ENCODE results near the gene ACTG1. TPM values are rescaled to one million over a fixed set of nuclear protein-coding genes. Genes with fewer than 3 reads are reported as not detected.

Gene ACTG1
- total and polyA plus RNA-seq, 5 experiments from 2014 or later = 1,189 to 1,669 (median 1,334) TPM

DNA sequence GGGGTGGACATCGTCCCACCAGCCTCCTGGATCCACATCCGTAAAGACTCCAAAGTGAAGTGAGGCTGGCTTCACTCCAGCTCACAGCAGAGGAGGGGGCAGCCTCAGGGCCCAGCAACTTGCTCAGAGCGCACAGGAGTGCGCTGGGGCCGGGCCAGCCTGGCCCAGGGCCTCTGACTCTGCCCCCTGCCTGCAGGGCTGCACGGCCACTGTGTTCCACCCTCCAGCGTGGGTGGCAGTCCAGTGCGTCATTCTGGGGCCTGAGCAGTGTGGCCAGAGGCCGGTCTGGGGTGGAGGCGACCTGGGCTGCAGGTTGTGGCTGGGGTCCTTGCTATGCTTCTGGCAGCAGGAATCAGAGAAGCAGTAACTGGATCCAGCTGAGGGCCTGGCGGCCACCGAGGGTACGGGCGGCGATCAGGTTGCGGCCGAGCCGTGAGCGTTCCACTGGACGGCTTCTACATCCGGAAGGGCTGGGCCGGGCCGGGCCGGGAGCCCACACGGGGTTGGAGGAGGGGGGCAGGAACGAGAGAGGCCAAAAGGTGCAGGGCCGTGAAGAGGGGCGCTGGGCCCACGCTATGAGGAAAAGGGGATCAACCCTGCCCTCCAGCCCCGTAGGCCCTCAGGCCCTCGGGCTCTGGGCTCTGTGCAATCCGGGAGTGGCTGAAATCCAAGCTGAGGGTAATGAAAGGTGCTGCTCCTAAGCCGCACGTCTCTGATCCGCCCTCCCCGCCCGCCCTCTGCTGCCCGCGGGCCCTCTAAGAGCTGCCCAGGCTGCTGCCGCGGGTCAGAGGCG is 15.2 kb upstream of the ACTG1 start, which contains the start of gene FSCN2:
FSCN2 (plus strand) TSS at position 787 of the 793 bp plus-strand sequence. CDS start 155 bp downstream, outside the sequence.
- Mint-ChIP-seq H3K27ac (no peak within 1 kb of the TSS), H3K36me3 (no peaks in the 10 kb centered on the region), H3K27me3 (peaks cover 0 to 12% (median 0%) of the 10 kb centered on the region in 5 donors), H3K4me3 (no peak within 1 kb of the TSS), H3K9me3 (no peaks in the 10 kb centered on the region), H3K4me1 (no peaks in the 10 kb centered on the region)
- DNase-seq (no peak), ATAC-seq (no peak)
- POLR2A ChIA-PET = interaction anchor here (1.5 kb wide), 1 partner anchor 10 kb away, joined by 4 read pairs; no protein-coding TSS in a partner anchor

GRCh38 chr17:81526662-81527571 is 14.3 kb upstream of the ACTG1 start:
- ATAC-seq = no peak
- POLR2A ChIA-PET = no interaction called here
- peak overlapping the region in 1 of 10 donors; percentile 44 for H3K27ac Mint-ChIP-seq
- H3K9me3 Mint-ChIP-seq = no peaks in the 10 kb centered on the region
- H3K4me3 Mint-ChIP-seq = no peak overlapping the region
- H3K4me1 Mint-ChIP-seq = no peaks in the 10 kb centered on the region
- H3K36me3 Mint-ChIP-seq = no peaks in the 10 kb centered on the region
- no peak for DNase-seq
- H3K27me3 Mint-ChIP-seq = peaks cover 0 to 12% (median 0%) of the 10 kb centered on the region in 5 donors

- peak in 1 of 10 donors; percentile 31 for DNase-seq
- ATAC-seq = no peak
- peaks cover 0 to 3% (median 0%) of the 10 kb centered on the region in 4 donors for H3K4me1 Mint-ChIP-seq
- H3K9me3 Mint-ChIP-seq = no peaks in the 10 kb centered on the region
- H3K27me3 Mint-ChIP-seq = peaks cover 0 to 12% (median 0%) of the 10 kb centered on the region in 5 donors
- H3K4me3 Mint-ChIP-seq = no peak overlapping the region
- no peaks in the 10 kb centered on the region for H3K36me3 Mint-ChIP-seq
- peak overlapping the region in 1 of 10 donors; percentile 15 for H3K27ac Mint-ChIP-seq
- POLR2A ChIA-PET = no interaction called here
Observed at GRCh38 chr17:81524865-81525159, 12.2 kb upstream of the ACTG1 start.

- DNase-seq = no peak
- no peaks in the 10 kb centered on the region for H3K9me3 Mint-ChIP-seq
- H3K4me3 Mint-ChIP-seq = no peak overlapping the region
- H3K27me3 Mint-ChIP-seq = peaks cover 0 to 12% (median 0%) of the 10 kb centered on the region in 5 donors
- POLR2A ChIA-PET = no interaction called here
- H3K4me1 Mint-ChIP-seq = peaks cover 0 to 3% (median 0%) of the 10 kb centered on the region in 4 donors
- no peak for ATAC-seq
- H3K36me3 Mint-ChIP-seq = no peaks in the 10 kb centered on the region
- no peak overlapping the region for H3K27ac Mint-ChIP-seq
Observed at GRCh38 chr17:81524039-81524864, 11.7 kb upstream of the ACTG1 start.

GRCh38 chr17:81523402-81524038 is 10.9 kb upstream of the ACTG1 start:
- Mint-ChIP-seq H3K27ac (no peak overlapping the region), H3K36me3 (no peaks in the 10 kb centered on the region), H3K9me3 (no peaks in the 10 kb centered on the region), H3K4me1 (peaks cover 0 to 5% (median 0%) of the 10 kb centered on the region in 4 donors), H3K4me3 (no peak overlapping the region), H3K27me3 (peaks cover 0 to 12% (median 0%) of the 10 kb centered on the region in 5 donors)
- no peak for ATAC-seq
- no peak for DNase-seq
- POLR2A ChIA-PET = no interaction called here

- Mint-ChIP-seq H3K27ac (no peak overlapping the region), H3K4me1 (peaks cover 4 to 13% (median 7%) of the 10 kb centered on the region in 4 donors), H3K27me3 (peaks cover 0 to 9% (median 0%) of the 10 kb centered on the region in 5 donors), H3K36me3 (no peaks in the 10 kb centered on the region), H3K9me3 (no peaks in the 10 kb centered on the region), H3K4me3 (no peak overlapping the region)
- POLR2A ChIA-PET = no interaction called here
- DNase-seq (peak in 1 of 10 donors; percentile 27), ATAC-seq (no peak)
Observed at GRCh38 chr17:81522491-81523401, 10.1 kb upstream of the ACTG1 start.

- Mint-ChIP-seq H3K9me3 (no peaks in the 10 kb centered on the region), H3K27me3 (no peaks in the 10 kb centered on the region), H3K4me3 (peak overlapping the region in 9 of 10 donors; percentile 3 to 67 (median 48)), H3K4me1 (peaks cover 5 to 29% (median 22%) of the 10 kb centered on the region in 4 donors), H3K36me3 (no peaks in the 10 kb centered on the region), H3K27ac (peak overlapping the region in 6 of 10 donors; percentile 1 to 78 (median 34))
- peak in 1 of 10 donors; percentile 57 for DNase-seq
- ATAC-seq = no peak
- POLR2A ChIA-PET = interaction anchor here (0.6 to 3.8 kb wide), 4 partner anchors 11 to 169 kb away, joined by 3 to 33 read pairs (median 18); partner anchors contain the start of gene FAAP100
Observed at GRCh38 chr17:81520021-81520901, 7.7 kb upstream of the ACTG1 start.

DNA sequence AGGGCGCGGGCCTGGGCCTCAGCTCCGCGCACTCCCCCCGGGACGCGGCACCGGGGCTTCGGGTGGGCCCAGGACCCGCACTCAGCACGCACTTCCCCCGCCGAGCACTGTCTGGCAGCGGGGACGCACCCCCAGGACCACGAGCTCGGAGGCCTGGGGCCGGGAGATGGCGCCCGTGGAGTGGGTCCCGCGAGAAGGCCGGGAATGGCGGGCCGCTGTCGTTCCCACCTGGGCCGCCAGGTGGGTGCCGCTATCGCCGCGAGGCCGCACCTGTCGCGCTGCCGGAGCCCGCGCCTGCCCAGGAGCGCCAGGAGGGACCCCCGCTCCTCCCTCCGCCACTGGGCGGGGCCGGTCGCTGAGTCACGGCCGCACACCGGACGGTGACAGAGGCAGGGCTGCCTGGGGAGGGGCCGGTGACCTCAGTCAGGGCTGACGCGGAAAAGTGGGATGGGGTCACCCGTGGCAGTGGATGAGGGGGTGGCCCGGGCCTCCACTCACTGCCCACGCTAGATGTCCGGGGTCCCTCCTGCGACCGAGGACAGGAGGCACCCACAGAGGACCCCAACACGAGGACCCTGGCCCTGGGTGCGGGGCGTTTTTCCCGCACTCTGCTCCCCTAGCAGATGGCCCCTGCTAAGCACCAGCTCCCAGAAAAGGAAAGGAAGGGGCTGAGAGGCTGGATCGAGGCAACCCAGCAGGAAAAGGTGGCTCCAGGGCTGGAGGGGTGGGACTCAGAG is 6.9 kb upstream of the ACTG1 start:
- POLR2A ChIA-PET = interaction anchor here (0.6 to 3.8 kb wide), 8 partner anchors 10 to 82 kb away, joined by 3 to 33 read pairs (median 4); partner anchors contain the start of gene FAAP100
- Mint-ChIP-seq H3K9me3 (no peaks in the 10 kb centered on the region), H3K36me3 (no peaks in the 10 kb centered on the region)

GRCh38 chr17:81518785-81519283 is 6.2 kb upstream of the ACTG1 start:
- DNase-seq (peak in 1 of 10 donors; percentile 60), ATAC-seq (peak; percentile 5 to 6)
- Mint-ChIP-seq H3K27me3 (no peaks in the 10 kb centered on the region), H3K36me3 (no peaks in the 10 kb centered on the region), H3K4me1 (peaks cover 5 to 32% (median 24%) of the 10 kb centered on the region in 4 donors), H3K27ac (peak overlapping the region in 1 of 10 donors; percentile 20), H3K4me3 (peak overlapping the region in 7 of 10 donors; percentile 24 to 74 (median 50)), H3K9me3 (no peaks in the 10 kb centered on the region)
- POLR2A ChIA-PET = interaction anchor here (0.7 to 3.8 kb wide), 8 partner anchors 9 to 83 kb away, joined by 3 to 33 read pairs (median 4); partner anchors contain the start of gene FAAP100

More for the DNA sequence above, 6.9 kb upstream of the ACTG1 start:
- no peaks in the 10 kb centered on the region for H3K27me3 Mint-ChIP-seq
- peak overlapping the region in 6 of 10 donors; percentile 10 to 50 (median 40) for H3K4me3 Mint-ChIP-seq
- DNase-seq (peak; percentile 59 to 83 (median 72)), ATAC-seq (peak; percentile 64 to 78)
- H3K27ac Mint-ChIP-seq = no peak overlapping the region
- peaks cover 5 to 32% (median 24%) of the 10 kb centered on the region in 4 donors for H3K4me1 Mint-ChIP-seq

Data from naive thymus-derived CD8-positive, alpha-beta T cell (primary cell).